Nephron progenitor cell (in vitro differentiated cells): Measurements from ENCODE around the gene APBB2.

Experiments used
- DNase-seq: peaks from one replicate; pipeline ENCODE4 v3.0.0; 2021
- H3K27ac Mint-ChIP-seq: 2 replicates; pipeline ENCODE4 v1.8.0; 2021; ENCODE audit warnings: mild to moderate bottlenecking, moderate library complexity, mixed read lengths
- H3K27me3 Mint-ChIP-seq: 2 replicates; pipeline ENCODE4 v1.8.0; 2021; ENCODE audit warnings: mild to moderate bottlenecking, low read depth, mixed read lengths; ENCODE audit not compliant: poor library complexity
- H3K36me3 Mint-ChIP-seq: 2 replicates; pipeline ENCODE4 v1.8.0; 2021; ENCODE audit warnings: low read depth, mixed read lengths
- H3K4me1 Mint-ChIP-seq: 2 replicates; pipeline ENCODE4 v1.8.0; 2021; ENCODE audit warnings: mixed read lengths
- H3K4me3 Mint-ChIP-seq: 2 replicates; pipeline ENCODE4 v1.8.0; 2021; ENCODE audit warnings: mild to moderate bottlenecking, moderate library complexity, mixed read lengths
- H3K9me3 Mint-ChIP-seq: 2 replicates; pipeline ENCODE4 v1.8.0; 2021; ENCODE audit warnings: mild to moderate bottlenecking, moderate library complexity, mixed read lengths
- TF ChIP-seq, protein P1 (sequence below): fragments of 200-600 bp; sonication (generic); IDR thresholded peaks from 2 replicates; pipeline ENCODE4 v1.5.0; 2021; ENCODE audit warnings: antibody characterized with exemption

The APBB2 gene

DNA sequence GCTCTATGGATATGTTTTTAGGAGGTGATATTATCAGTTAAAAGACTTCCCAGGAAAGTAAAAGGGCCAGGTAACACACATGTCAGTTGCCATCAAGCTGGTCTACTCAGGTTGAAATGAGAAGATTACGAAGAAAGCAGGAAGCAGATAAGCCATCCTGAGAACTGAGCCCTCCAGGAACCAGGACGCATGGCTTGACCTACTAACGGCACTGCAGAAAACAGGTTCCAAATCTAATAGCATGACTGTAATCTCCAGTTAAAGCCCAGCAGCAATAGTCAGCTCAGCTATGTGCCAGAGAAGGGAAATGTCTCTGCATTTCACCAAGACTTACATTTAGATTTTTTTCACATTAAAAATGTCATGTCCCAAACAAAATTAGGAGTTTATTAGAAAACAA, 77.9 kb downstream of the APBB2 start:
- Mint-ChIP-seq H3K27me3 (no peaks in the 10 kb centered on the region), H3K9me3 (peaks cover 9% of the 10 kb centered on the region), H3K36me3 (peaks cover 17% of the 10 kb centered on the region), H3K27ac (no peak overlapping the region), H3K4me1 (peaks cover 33% of the 10 kb centered on the region), H3K4me3 (no peak overlapping the region)
- TF ChIP-seq, protein P1, sequence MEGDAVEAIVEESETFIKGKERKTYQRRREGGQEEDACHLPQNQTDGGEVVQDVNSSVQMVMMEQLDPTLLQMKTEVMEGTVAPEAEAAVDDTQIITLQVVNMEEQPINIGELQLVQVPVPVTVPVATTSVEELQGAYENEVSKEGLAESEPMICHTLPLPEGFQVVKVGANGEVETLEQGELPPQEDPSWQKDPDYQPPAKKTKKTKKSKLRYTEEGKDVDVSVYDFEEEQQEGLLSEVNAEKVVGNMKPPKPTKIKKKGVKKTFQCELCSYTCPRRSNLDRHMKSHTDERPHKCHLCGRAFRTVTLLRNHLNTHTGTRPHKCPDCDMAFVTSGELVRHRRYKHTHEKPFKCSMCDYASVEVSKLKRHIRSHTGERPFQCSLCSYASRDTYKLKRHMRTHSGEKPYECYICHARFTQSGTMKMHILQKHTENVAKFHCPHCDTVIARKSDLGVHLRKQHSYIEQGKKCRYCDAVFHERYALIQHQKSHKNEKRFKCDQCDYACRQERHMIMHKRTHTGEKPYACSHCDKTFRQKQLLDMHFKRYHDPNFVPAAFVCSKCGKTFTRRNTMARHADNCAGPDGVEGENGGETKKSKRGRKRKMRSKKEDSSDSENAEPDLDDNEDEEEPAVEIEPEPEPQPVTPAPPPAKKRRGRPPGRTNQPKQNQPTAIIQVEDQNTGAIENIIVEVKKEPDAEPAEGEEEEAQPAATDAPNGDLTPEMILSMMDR, result no peak
- DNase-seq, result no peak

DNA sequence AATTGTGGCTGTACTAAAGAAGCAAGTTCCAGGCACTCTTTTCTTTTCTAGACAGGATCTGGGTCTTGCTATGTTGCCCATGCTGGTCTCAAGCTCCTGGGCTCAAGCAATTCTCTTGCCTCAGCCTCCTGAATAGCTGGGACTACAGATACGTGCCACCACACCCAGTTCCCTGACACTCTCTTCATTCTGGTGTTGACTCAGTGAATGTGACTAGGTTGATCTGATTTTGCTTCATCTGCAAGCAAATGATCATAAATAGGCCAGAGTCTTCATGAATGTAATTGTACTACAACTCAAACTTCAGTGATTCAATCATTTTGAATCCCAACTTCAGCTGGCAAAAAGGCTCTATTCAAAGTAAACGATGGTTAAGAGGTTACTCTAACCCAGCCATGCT, 78.5 kb downstream of the APBB2 start:
- Mint-ChIP-seq H3K36me3 (peaks cover 11% of the 10 kb centered on the region), H3K27me3 (no peaks in the 10 kb centered on the region), H3K4me3 (no peak overlapping the region), H3K4me1 (peaks cover 33% of the 10 kb centered on the region), H3K27ac (peak overlapping the region; percentile 9), H3K9me3 (peaks cover 8% of the 10 kb centered on the region)
- no peak for DNase-seq
- TF ChIP-seq, protein P1, result no peak

DNA sequence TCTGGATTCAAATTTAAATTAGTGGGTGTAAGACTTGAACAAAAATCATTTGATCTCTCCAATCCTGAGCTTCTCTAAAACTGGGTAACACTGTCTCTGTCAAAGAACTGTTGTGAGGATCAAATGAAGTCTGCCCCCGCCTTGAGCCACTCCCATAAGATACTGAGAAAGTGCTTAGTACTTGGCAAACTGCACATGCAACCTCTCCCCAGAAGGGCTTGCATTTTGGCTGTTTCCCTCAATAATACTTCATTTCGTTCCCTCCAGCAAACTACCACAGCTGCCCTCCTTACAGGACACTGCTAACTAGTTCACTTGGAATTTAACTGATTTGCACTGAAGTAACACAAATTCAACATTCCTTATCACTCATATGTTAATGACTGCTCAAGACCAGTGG, 79.8 kb downstream of the APBB2 start:
- Mint-ChIP-seq H3K9me3 (peaks cover 8% of the 10 kb centered on the region), H3K4me1 (peaks cover 28% of the 10 kb centered on the region), H3K36me3 (peaks cover 11% of the 10 kb centered on the region), H3K4me3 (no peak overlapping the region), H3K27me3 (no peaks in the 10 kb centered on the region), H3K27ac (no peak overlapping the region)
- no peak for DNase-seq
- TF ChIP-seq, protein P1, result no peak

DNA sequence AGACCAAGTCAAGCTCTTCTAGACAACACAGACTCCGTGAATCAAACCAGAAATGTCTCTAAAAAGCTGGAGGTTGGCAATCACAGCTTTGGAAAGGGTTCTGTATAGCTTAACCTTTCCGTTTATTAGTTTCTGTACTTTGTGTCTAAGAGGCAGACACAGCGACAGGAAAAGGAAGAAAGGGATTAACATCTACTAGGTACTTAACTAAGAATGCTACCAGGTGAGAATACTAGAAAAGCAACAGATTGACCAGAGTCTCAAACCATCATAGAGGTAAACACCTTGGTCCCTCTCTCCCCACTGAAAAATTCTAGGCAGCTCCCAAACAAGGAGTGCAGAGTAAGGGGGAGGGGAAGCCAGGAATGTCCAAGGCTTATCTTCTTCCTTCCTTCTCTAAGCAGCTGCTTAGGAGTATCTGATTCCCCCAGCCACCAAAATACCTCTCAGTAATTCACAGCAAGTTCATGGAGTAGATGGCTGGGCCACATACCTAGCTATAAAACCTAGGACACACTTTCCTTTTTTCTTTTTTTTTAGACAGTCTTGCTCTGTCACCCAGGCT, 80.8 kb downstream of the APBB2 start:
- Mint-ChIP-seq H3K36me3 (peaks cover 6% of the 10 kb centered on the region), H3K27ac (no peak overlapping the region), H3K4me3 (no peak overlapping the region), H3K4me1 (peaks cover 35% of the 10 kb centered on the region), H3K9me3 (peaks cover 8% of the 10 kb centered on the region), H3K27me3 (no peaks in the 10 kb centered on the region)
- DNase-seq, result no peak
- TF ChIP-seq, protein P1, result no peak

DNA sequence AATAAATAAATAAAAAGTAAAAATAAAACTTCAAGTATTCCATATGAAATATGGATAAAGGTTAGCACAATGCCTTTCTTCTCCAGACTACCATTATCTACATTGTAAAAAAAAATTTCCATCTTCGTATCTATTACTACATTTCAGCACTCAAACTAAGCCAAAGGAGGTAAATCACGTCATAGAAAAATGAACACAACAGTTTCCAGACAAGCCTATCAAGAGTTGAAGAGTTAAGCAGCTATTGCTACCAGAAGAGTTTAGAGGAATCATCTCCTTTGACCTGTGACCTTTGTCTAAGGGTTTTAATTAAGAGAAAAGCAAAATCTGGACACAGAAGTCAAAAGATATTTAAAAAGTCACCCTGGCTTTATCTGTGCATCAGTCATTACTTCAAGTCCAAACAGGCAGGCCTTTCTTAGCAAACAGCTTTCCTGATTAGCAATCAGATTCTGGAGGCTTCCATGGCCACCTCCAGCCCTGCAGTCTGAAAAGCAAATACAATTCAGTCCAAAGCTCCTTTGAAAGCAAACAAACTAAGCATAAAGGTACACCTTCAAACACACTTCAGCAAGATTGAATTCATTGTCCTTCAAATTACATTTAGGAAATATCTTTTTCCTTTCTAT, 82.2 kb downstream of the APBB2 start:
- peaks cover under 1% of the 10 kb centered on the region for H3K9me3 Mint-ChIP-seq
- H3K4me1 Mint-ChIP-seq, result peaks cover 35% of the 10 kb centered on the region
- H3K36me3 Mint-ChIP-seq, result no peaks in the 10 kb centered on the region
- H3K27me3 Mint-ChIP-seq, result no peaks in the 10 kb centered on the region
- DNase-seq, result no peak
- H3K4me3 Mint-ChIP-seq, result no peak overlapping the region
- no peak overlapping the region for H3K27ac Mint-ChIP-seq
- TF ChIP-seq, protein P1, result no peak

DNA sequence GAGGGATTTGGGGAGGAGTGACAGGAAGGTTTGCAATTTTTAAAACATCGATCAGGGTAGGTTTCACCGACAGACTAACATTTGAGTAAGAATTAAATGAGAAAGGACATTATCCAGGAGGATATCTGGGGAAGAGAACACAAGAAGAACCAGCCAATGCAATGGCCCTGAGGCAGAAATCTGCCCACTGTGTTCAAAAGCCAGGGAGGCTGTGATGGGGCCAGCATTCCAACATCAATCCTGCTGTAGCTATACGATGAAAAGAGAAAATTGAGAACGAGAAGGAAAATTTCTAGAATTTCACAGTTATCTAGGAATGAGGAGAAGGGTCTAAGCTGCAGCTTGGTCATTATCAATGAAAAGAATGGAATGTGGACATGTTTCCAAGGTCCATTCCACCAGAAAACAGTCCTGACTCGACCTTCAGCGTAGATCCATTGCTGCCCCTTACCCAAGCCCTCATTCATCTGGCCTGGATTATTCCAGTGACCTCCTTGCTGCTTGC, 84.4 kb downstream of the APBB2 start:
- Mint-ChIP-seq H3K27ac (no peak overlapping the region), H3K9me3 (no peaks in the 10 kb centered on the region), H3K4me3 (no peak overlapping the region), H3K36me3 (no peaks in the 10 kb centered on the region), H3K4me1 (peaks cover 37% of the 10 kb centered on the region), H3K27me3 (no peaks in the 10 kb centered on the region)
- DNase-seq, result no peak
- TF ChIP-seq, protein P1, result no peak
